Fibroblast of lung (primary cell): ENCODE data around the gene LSAMP. TPM values are rescaled to one million over a fixed set of nuclear protein-coding genes. Genes with fewer than 3 reads are reported as not detected.
A peak's percentile ranks its signal among the peaks of the same experiment; 100 is the strongest.

ENCODE experiments used
- DNase-seq, 2 donors: peaks; one replicate each; pipeline versions ENCODE4 v3.0.0 to v3.0.0-alpha.2; 2010; ENCODE audit warnings: low read depth in 2 of 2
- H2AFZ ChIP-seq: 2 replicates; pipeline ENCODE4 v1.5.1; 2012; ENCODE audit warnings: low read length, control low read depth, inconsistent platforms
- H3K27ac ChIP-seq: 2 replicates; pipeline ENCODE4 v1.5.1; 2011; ENCODE audit warnings: low read length, control low read depth; ENCODE audit not compliant: insufficient read depth
- H3K27me3 ChIP-seq: 2 replicates; pipeline ENCODE4 v1.5.1; 2011; ENCODE audit warnings: mild to moderate bottlenecking, low read length; ENCODE audit not compliant: control insufficient read depth, insufficient read depth
- H3K36me3 ChIP-seq: 2 replicates; pipeline ENCODE4 v1.5.1; 2011; ENCODE audit warnings: low read length; ENCODE audit not compliant: control insufficient read depth, insufficient read depth
- H3K4me1 ChIP-seq: 2 replicates; pipeline ENCODE4 v1.5.1; 2011; ENCODE audit warnings: low read length; ENCODE audit not compliant: control insufficient read depth, insufficient read depth; ENCODE audit errors: extremely low read depth
- H3K4me2 ChIP-seq: 2 replicates; pipeline ENCODE4 v1.5.1; 2011; ENCODE audit warnings: low read length, control low read depth; ENCODE audit not compliant: insufficient read depth; ENCODE audit errors: extremely low read depth
- H3K4me3 ChIP-seq, 4 experiments: fragments of 200-600 bp in 1 of 4; sonication (generic) in 1 of 4; replicated peaks in 1 of 4; 2 replicates each; pipeline ENCODE4 v1.5.1; 2011 to 2016; ENCODE audit warnings: low read length in 4 of 4, low read depth in 3 of 4, mild to moderate bottlenecking in 3 of 4, control low read depth in 2 of 4, inconsistent platforms in 1 of 4, mixed read lengths in 1 of 4; ENCODE audit not compliant: insufficient read depth in 1 of 4; ENCODE audit errors: control extremely low read depth in 1 of 4
- H3K79me2 ChIP-seq: 2 replicates; pipeline ENCODE4 v1.5.1; 2012; ENCODE audit warnings: mild to moderate bottlenecking, low read length, inconsistent platforms; ENCODE audit not compliant: control insufficient read depth, insufficient read depth
- H3K9ac ChIP-seq: 2 replicates; pipeline ENCODE4 v1.5.1; 2011; ENCODE audit warnings: mild to moderate bottlenecking, low read length, control low read depth; ENCODE audit not compliant: insufficient read depth
- H3K9me3 ChIP-seq: 2 replicates; pipeline ENCODE4 v1.5.1; 2012; ENCODE audit warnings: low read depth, low read length; ENCODE audit not compliant: control insufficient read depth, insufficient read depth
- H4K20me1 ChIP-seq: 2 replicates; pipeline ENCODE4 v1.5.1; 2011; ENCODE audit warnings: low read length; ENCODE audit not compliant: control insufficient read depth, insufficient read depth; ENCODE audit errors: extremely low read depth
- CTCF ChIP-seq, 2 donors: IDR thresholded peaks in 1 of 2; conservative IDR thresholded peaks in 1 of 2; 1 replicate in 1 of 2; 2 replicates in 1 of 2; pipeline ENCODE4 v1.5.1; 2011 to 2012; ENCODE audit warnings: low read length in 2 of 2, control low read depth in 1 of 2, inconsistent platforms in 1 of 2, low read depth in 1 of 2, mild to moderate bottlenecking in 1 of 2
- EZH2 ChIP-seq: IDR thresholded peaks from 2 replicates; pipeline ENCODE4 v1.5.1; 2012; ENCODE audit warnings: low read length, control low read depth, mild to moderate bottlenecking; ENCODE audit errors: missing control alignments
- polyA plus RNA-seq, 2 donors: library from polyadenylated mRNA; depleted of rRNA in 1 of 2; stranded (reverse) in 1 of 2; unstranded in 1 of 2; fragments of >200 nt; gene quantifications; 2 replicates each; pipeline ENCODE4 v1.2.1, GENCODE V29; 2011 to 2012; ENCODE audit warnings: missing spikeins in 1 of 2
- total RNA-seq: library from RNA; depleted of rRNA; stranded (reverse); fragments of >200 nt; gene quantifications from 2 replicates; pipeline ENCODE4 v1.2.1, GENCODE V29; 2014

LSAMP gene
- total and polyA plus RNA-seq, 2 donors (not counting 1 experiment from before 2014, with no cell fraction given) = 4.8 to 5.9 TPM

GRCh38 chr3:116445990-116446389, 703 bp upstream of the LSAMP start:
- H3K9ac ChIP-seq = no peak overlapping the region
- H3K4me1 ChIP-seq = no peaks in the 10 kb centered on the region
- H4K20me1 ChIP-seq = no peaks in the 10 kb centered on the region
- no peaks in the 10 kb centered on the region for H3K9me3 ChIP-seq
- peak overlapping the region; percentile 13 for H3K4me2 ChIP-seq
- no peak overlapping the region for H2AFZ ChIP-seq
- no peak for TF ChIP-seq EZH2
- TF ChIP-seq CTCF (conservative IDR thresholded peaks at IDR 0.05 in 1 of 2, IDR thresholded peaks at IDR 0.05 in 1 of 2; ENCODE audit: low read depth in 1 of 2, low read length in 2 of 2) = no peak
- H3K27me3 ChIP-seq = no peaks in the 10 kb centered on the region
- no peak for DNase-seq
- H3K36me3 ChIP-seq = no peaks in the 10 kb centered on the region
- H3K4me3 ChIP-seq = no peak overlapping the region
- H3K27ac ChIP-seq = no peak overlapping the region
- H3K79me2 ChIP-seq = no peaks in the 10 kb centered on the region

GRCh38 chr3:116444819-116445310, 422 bp downstream of the LSAMP start:
- DNase-seq = peak in 1 of 2 donors; percentile 33
- no peaks in the 10 kb centered on the region for H3K79me2 ChIP-seq
- no peaks in the 10 kb centered on the region for H3K36me3 ChIP-seq
- no peaks in the 10 kb centered on the region for H3K9me3 ChIP-seq
- peak overlapping the region; percentile 51 to 87 (median 55) for H3K4me3 ChIP-seq
- H3K4me2 ChIP-seq = peak overlapping the region; percentile 82
- peak overlapping the region; percentile 50 for H2AFZ ChIP-seq
- no peaks in the 10 kb centered on the region for H3K4me1 ChIP-seq
- H4K20me1 ChIP-seq = no peaks in the 10 kb centered on the region
- TF ChIP-seq CTCF (conservative IDR thresholded peaks at IDR 0.05 in 1 of 2, IDR thresholded peaks at IDR 0.05 in 1 of 2; ENCODE audit: low read depth in 1 of 2, low read length in 2 of 2) = no peak
- no peak for TF ChIP-seq EZH2
- H3K9ac ChIP-seq = no peak overlapping the region
- no peaks in the 10 kb centered on the region for H3K27me3 ChIP-seq
- H3K27ac ChIP-seq = no peak overlapping the region

- DNase-seq = peak; percentile 18 to 32
- H3K4me1 ChIP-seq = no peaks in the 10 kb centered on the region
- H3K27me3 ChIP-seq = no peaks in the 10 kb centered on the region
- H3K36me3 ChIP-seq = no peaks in the 10 kb centered on the region
- H3K9me3 ChIP-seq = no peaks in the 10 kb centered on the region
- H3K9ac ChIP-seq = no peak overlapping the region
- no peak overlapping the region for H2AFZ ChIP-seq
- peak overlapping the region; percentile 82 for H3K4me2 ChIP-seq
- no peaks in the 10 kb centered on the region for H3K79me2 ChIP-seq
- no peak overlapping the region for H3K27ac ChIP-seq
- peak overlapping the region; percentile 51 to 87 (median 55) for H3K4me3 ChIP-seq
- TF ChIP-seq EZH2 = no peak
- no peak for TF ChIP-seq CTCF (conservative IDR thresholded peaks at IDR 0.05 in 1 of 2, IDR thresholded peaks at IDR 0.05 in 1 of 2; ENCODE audit: low read depth in 1 of 2, low read length in 2 of 2)
- H4K20me1 ChIP-seq = no peaks in the 10 kb centered on the region
Measured at GRCh38 chr3:116444115-116444747, 1.1 kb downstream of the LSAMP start.
